NT2/D1 (cell line): Measurements from ENCODE around the gene SLC49A3.

Source experiments
- SUZ12 ChIP-seq: IDR thresholded peaks from 2 replicates; pipeline ENCODE4 v1.6.1; 2011; ENCODE audit not compliant: insufficient read length, insufficient read depth; ENCODE audit errors: extremely low read depth
- YY1 ChIP-seq: IDR thresholded peaks from 2 replicates; pipeline ENCODE4 v1.6.1; 2011; ENCODE audit not compliant: insufficient read length, insufficient read depth
- ZNF274 ChIP-seq: IDR thresholded peaks from 2 replicates; pipeline ENCODE4 v1.6.1; 2011; ENCODE audit warnings: mild to moderate bottlenecking, low read depth, low read length

- TF ChIP-seq ZNF274 = no peak
- TF ChIP-seq SUZ12 = no peak
- TF ChIP-seq YY1 = no peak
Measured at GRCh38 chr4:673349-674091, 15.4 kb downstream of the SLC49A3 start.
